ENCODE data around the gene TRIM46. TPM values are rescaled to one million over a fixed set of nuclear protein-coding genes. Genes with fewer than 3 reads are reported as not detected.
A peak's percentile ranks its signal among the peaks of the same experiment; 100 is the strongest.

TRIM46 gene
- total and polyA plus RNA-seq, 2 of the 13 experiments (the other 11 are each of a cell fraction or from before 2014, with no cell fraction given): 0.04 to 0.09 TPM

GRCh38 chr1:155127105-155127966 is 46.3 kb upstream of the TRIM46 start, which contains the start of gene EFNA1 (continued):
- TF ChIP-seq PATZ1 (CRISPR knock-in tag; IDR thresholded peaks at IDR 0.05) (peak; percentile 96), THAP9 (CRISPR knock-in tag; IDR thresholded peaks at IDR 0.05; ENCODE audit: borderline replicate concordance) (no peak), SP140L (CRISPR knock-in tag; IDR thresholded peaks at IDR 0.05; ENCODE audit: borderline replicate concordance) (0 out of 2 replicates have a peak, but pooled peaks have one; percentile 33), ZNF430 (CRISPR knock-in tag; IDR thresholded peaks at IDR 0.05) (no peak; the same call in 1 of the 2 replicates), RFX3 (CRISPR knock-in tag; IDR thresholded peaks at IDR 0.05) (0 out of 2 replicates have a peak, but pooled peaks have one; percentile 25), SOX6 (IDR thresholded peaks at IDR 0.05) (no peak), SOX6 (CRISPR knock-in tag; IDR thresholded peaks at IDR 0.05) (peak; percentile 97), ZBED4 (CRISPR knock-in tag; IDR thresholded peaks at IDR 0.05; ENCODE audit: borderline replicate concordance) (peak; percentile 59; the same call in 1 of the 2 replicates), ZNF577 (CRISPR knock-in tag; IDR thresholded peaks at IDR 0.05; ENCODE audit: borderline replicate concordance, low read depth) (no peak), ESRRA (CRISPR knock-in tag; IDR thresholded peaks at IDR 0.05; ENCODE audit: low read depth) (peak; percentile 84), ZNF576 (CRISPR knock-in tag; IDR thresholded peaks at IDR 0.05) (no peak), ZNF616 (CRISPR knock-in tag; IDR thresholded peaks at IDR 0.05; ENCODE audit: low read depth) (peak; percentile 14; the same call in 1 of the 2 replicates), CEBPZ (IDR thresholded peaks at IDR 0.05; ENCODE audit: low read length) (no peak), ZNF737 (CRISPR knock-in tag; IDR thresholded peaks at IDR 0.05; ENCODE audit: borderline replicate concordance) (no peak), ZNF777 (CRISPR knock-in tag; IDR thresholded peaks at IDR 0.05) (no peak; the same call in 1 of the 2 replicates)
